Measurements from ENCODE around the gene SSBP2. TPM values are rescaled to one million over a fixed set of nuclear protein-coding genes. Genes with fewer than 3 reads are reported as not detected.

The SSBP2 gene
- total RNA-seq, 4 donors from 2014 or later = 45.3 to 83.1 (median 61.7) TPM

- DNase-seq (ENCODE audit: low spot score in 2 of 2) = no peak
- no peak overlapping the region for H3K4me3 ChIP-seq (ENCODE audit: low read depth, poor library complexity, severe bottlenecking)
- 76 to 82% methylated on average over 7 of the region's 7 CpGs for WGBS, 2 donors
- TF ChIP-seq CTCF (IDR thresholded peaks at IDR 0.05) (no peak), POLR2A (IDR thresholded peaks at IDR 0.05) (no peak)
- intact Hi-C loops (cut with DNase I; ENCODE audit: low total_unique reads) = no loop called here
These were observed 345.6 kb downstream of the SSBP2 start for GRCh38 chr5:81405126-81405891.

GRCh38 chr5:81402192-81402930, 348.5 kb downstream of the SSBP2 start:
- intact Hi-C loops (cut with DNase I; ENCODE audit: low total_unique reads) = no loop called here
- TF ChIP-seq POLR2A (IDR thresholded peaks at IDR 0.05) (no peak), CTCF (IDR thresholded peaks at IDR 0.05) (no peak)
- no peak for DNase-seq (ENCODE audit: low spot score in 2 of 2)
- WGBS, 2 donors = 34 to 59% methylated on average over 2 of the region's 2 CpGs
- no peak overlapping the region for H3K4me3 ChIP-seq (ENCODE audit: low read depth, poor library complexity, severe bottlenecking)

- intact Hi-C loops (cut with DNase I; ENCODE audit: low total_unique reads) = no loop called here
- DNase-seq (ENCODE audit: low spot score in 2 of 2) = no peak
- TF ChIP-seq POLR2A (IDR thresholded peaks at IDR 0.05) (no peak), CTCF (IDR thresholded peaks at IDR 0.05) (no peak)
- no peak overlapping the region for H3K4me3 ChIP-seq (ENCODE audit: low read depth, poor library complexity, severe bottlenecking)
- WGBS, 2 donors = 79 to 83% methylated on average over 11 of the region's 11 CpGs
These were observed 349.6 kb downstream of the SSBP2 start for GRCh38 chr5:81401266-81401665.

- no peak overlapping the region for H3K4me3 ChIP-seq (ENCODE audit: low read depth, poor library complexity, severe bottlenecking)
- intact Hi-C loops (cut with DNase I; ENCODE audit: low total_unique reads) = no loop called here
- TF ChIP-seq CTCF (IDR thresholded peaks at IDR 0.05) = no peak
- TF ChIP-seq POLR2A (IDR thresholded peaks at IDR 0.05) = no peak
- 53 to 62% methylated on average over 2 of the region's 2 CpGs for WGBS, 2 donors
- no peak for DNase-seq (ENCODE audit: low spot score in 2 of 2)
These were observed 350.5 kb downstream of the SSBP2 start for GRCh38 chr5:81400375-81400774.

GRCh38 chr5:81398741-81399140, 352.2 kb downstream of the SSBP2 start:
- intact Hi-C loops (cut with DNase I; ENCODE audit: low total_unique reads) = no loop called here
- H3K4me3 ChIP-seq (ENCODE audit: low read depth, poor library complexity, severe bottlenecking) = no peak overlapping the region

More at GRCh38 chr5:81398741-81399140, 352.2 kb downstream of the SSBP2 start:
- no peak for TF ChIP-seq CTCF (IDR thresholded peaks at IDR 0.05)
- no peak for TF ChIP-seq POLR2A (IDR thresholded peaks at IDR 0.05)
- WGBS, 2 donors = 51 to 57% methylated on average over 4 of the region's 4 CpGs
- DNase-seq (ENCODE audit: low spot score in 2 of 2) = no peak
